Lung (tissue), 12 donors: ENCODE measurements around the gene CIAO3. TPM values are rescaled to one million over a fixed set of nuclear protein-coding genes. Genes with fewer than 3 reads are reported as not detected.

Source experiments
- ATAC-seq: fragments of 200-7000 bp; cut with Tn5 transposase; one replicate; pipeline ENCODE4 v1.9.1; 2020; ENCODE audit warnings: moderate number of reproducible peaks; ENCODE audit not compliant: insufficient read depth, low FRiP score
- DNase-seq, 3 donors: peaks; one replicate each; pipeline ENCODE4 v3.0.0-alpha.2; 2013 to 2017
- H3K27ac ChIP-seq, 2 donors: one replicate each; pipeline ENCODE4 v1.5.1; 2013; ENCODE audit warnings: mild to moderate bottlenecking in 2 of 2, moderate library complexity in 2 of 2, control low read depth in 1 of 2, inconsistent platforms in 1 of 2, low read depth in 1 of 2, low read length in 1 of 2
- H3K27me3 ChIP-seq, 3 donors: one replicate each; pipeline ENCODE4 v1.5.1; 2013; ENCODE audit warnings: low read length in 2 of 3; ENCODE audit not compliant: control insufficient read depth in 3 of 3, insufficient read depth in 3 of 3
- H3K36me3 ChIP-seq, 4 donors: one replicate each; pipeline ENCODE4 v1.5.1; 2013; ENCODE audit warnings: low read length in 4 of 4, mild to moderate bottlenecking in 1 of 4, moderate library complexity in 1 of 4; ENCODE audit not compliant: control insufficient read depth in 4 of 4, insufficient read depth in 4 of 4
- H3K4me1 ChIP-seq, 5 donors: one replicate each; pipeline ENCODE4 v1.5.1; 2013; ENCODE audit warnings: low read length in 5 of 5, mild to moderate bottlenecking in 2 of 5, moderate library complexity in 1 of 5; ENCODE audit not compliant: control insufficient read depth in 5 of 5, insufficient read depth in 5 of 5
- H3K4me3 ChIP-seq: one replicate; pipeline ENCODE4 v1.5.1; 2013; ENCODE audit warnings: mild to moderate bottlenecking, control low read depth, moderate library complexity
- H3K9ac ChIP-seq, 2 donors: one replicate each; pipeline ENCODE4 v1.5.1; 2013; ENCODE audit warnings: low read length in 2 of 2, control low read depth in 1 of 2; ENCODE audit not compliant: insufficient read depth in 1 of 2
- H3K9me3 ChIP-seq, 4 donors: one replicate each; pipeline ENCODE4 v1.5.1; 2013; ENCODE audit warnings: low read length in 3 of 4, mild to moderate bottlenecking in 1 of 4, moderate library complexity in 1 of 4; ENCODE audit not compliant: control insufficient read depth in 4 of 4, insufficient read depth in 3 of 4
- CTCF ChIP-seq: IDR thresholded peaks from 2 replicates; pipeline ENCODE4 v1.5.1; 2012; ENCODE audit warnings: mild to moderate bottlenecking; ENCODE audit errors: control extremely low read depth, extremely low read depth
- WGBS, 2 donors: extraction: QIAGEN DNeasy Blood & Tissue Kit; methylation state at CpG; one replicate each; pipeline ENCODE4 v1.1.7; 2013; 5-methylcytosine and 5-hydroxymethylcytosine counted together
- polyA plus RNA-seq, 2 donors: library from polyadenylated mRNA; stranded (reverse); fragments of 200-250 nt; gene quantifications; one replicate each; pipeline ENCODE4 v1.2.1, GENCODE V29; 2013
- total RNA-seq, 2 donors: library from RNA; depleted of rRNA in 1 of 2; stranded (reverse); fragments of >200 nt in 1 of 2; gene quantifications; one replicate each; pipeline ENCODE4 v1.2.1, GENCODE V29; 2014 to 2021
- donor health status: control.
- donor health status: control.
- donor health status: Bipolar disorder and iron deficiency.
- donor health status: healthy.
- donor health status: DM: yes; HTN: yes; CAD: no.

CIAO3 gene
- total and polyA plus RNA-seq, 4 donors: 21.0 to 40.6 (median 30.7) TPM

GRCh38 chr16:780296-780695 lies 39.5 kb upstream of the CIAO3 start:
- peaks cover 0 to 2% (median 0%) of the 10 kb centered on the region in 4 donors for H3K36me3 ChIP-seq
- DNase-seq: no peak
- H3K9me3 ChIP-seq: peaks cover 0 to 2% (median 0%) of the 10 kb centered on the region in 4 donors
- TF ChIP-seq CTCF: no peak
- H3K4me1 ChIP-seq: peaks cover 0 to 5% (median 0%) of the 10 kb centered on the region in 5 donors
- no peak overlapping the region for H3K4me3 ChIP-seq
- no peak overlapping the region for H3K27ac ChIP-seq
- peaks cover 0 to 5% (median 0%) of the 10 kb centered on the region in 3 donors for H3K27me3 ChIP-seq
- no peak overlapping the region for H3K9ac ChIP-seq
- no peak for ATAC-seq
- WGBS, 2 donors: 86 to 93% methylated on average over 16 of the region's 16 CpGs

- TF ChIP-seq CTCF: no peak
- DNase-seq (no peak), ATAC-seq (no peak)
- Histone ChIP-seq H3K9ac (no peak overlapping the region), H3K27ac (no peak overlapping the region), H3K4me3 (no peak overlapping the region), H3K36me3 (no peaks in the 10 kb centered on the region), H3K27me3 (peaks cover 0 to 5% (median 0%) of the 10 kb centered on the region in 3 donors), H3K9me3 (peaks cover 0 to 2% (median 0%) of the 10 kb centered on the region in 4 donors), H3K4me1 (peaks cover 0 to 5% (median 0%) of the 10 kb centered on the region in 5 donors)
- 73 to 88% methylated on average over 13 of the region's 13 CpGs for WGBS, 2 donors
These were observed 38.8 kb upstream of the CIAO3 start for GRCh38 chr16:779561-779960.

GRCh38 chr16:778909-779527 lies 38.2 kb upstream of the CIAO3 start:
- 79 to 87% methylated on average over 6 of the region's 6 CpGs for WGBS, 2 donors
- Histone ChIP-seq H3K27me3 (peaks cover 0 to 5% (median 0%) of the 10 kb centered on the region in 3 donors), H3K9me3 (peaks cover 0 to 2% (median 0%) of the 10 kb centered on the region in 4 donors), H3K4me1 (peaks cover 0 to 5% (median 0%) of the 10 kb centered on the region in 5 donors), H3K9ac (no peak overlapping the region), H3K4me3 (no peak overlapping the region), H3K36me3 (no peaks in the 10 kb centered on the region), H3K27ac (no peak overlapping the region)
- no peak for TF ChIP-seq CTCF
- no peak for DNase-seq
- ATAC-seq: no peak

- H3K27ac ChIP-seq: no peak overlapping the region
- H3K9ac ChIP-seq: no peak overlapping the region
- H3K4me3 ChIP-seq: no peak overlapping the region
- H3K36me3 ChIP-seq: no peaks in the 10 kb centered on the region
- ATAC-seq (no peak), DNase-seq (no peak)
- peaks cover 0 to 5% (median 0%) of the 10 kb centered on the region in 3 donors for H3K27me3 ChIP-seq
- peaks cover 0 to 2% (median 0%) of the 10 kb centered on the region in 4 donors for H3K9me3 ChIP-seq
- 76 to 84% methylated on average over 11 of the region's 11 CpGs for WGBS, 2 donors
- peaks cover 0 to 2% (median 0%) of the 10 kb centered on the region in 5 donors for H3K4me1 ChIP-seq
- TF ChIP-seq CTCF: no peak
These were observed 37.6 kb upstream of the CIAO3 start for GRCh38 chr16:778447-778846.
